ENCODE data around the gene GJD4. TPM values are rescaled to one million over a fixed set of nuclear protein-coding genes. Genes with fewer than 3 reads are reported as not detected.

The GJD4 gene
- total RNA-seq, 1 donor from 2014 or later: not detected

GRCh38 chr10:35568483-35569015, 36.6 kb upstream of the GJD4 start:
- Mint-ChIP-seq H3K9me3 (no peaks in the 10 kb centered on the region), H3K27ac (ENCODE audit: unreplicated experiment) (no peak overlapping the region), H3K36me3 (ENCODE audit: low read depth) (peaks cover 7% of the 10 kb centered on the region), H3K4me1 (no peaks in the 10 kb centered on the region), H3K27me3 (ENCODE audit: low read depth) (no peaks in the 10 kb centered on the region), H3K4me3 (no peak overlapping the region)
- no peak for DNase-seq (ENCODE audit: low read depth, low spot score)
- no peak for TF ChIP-seq CTCF (conservative IDR thresholded peaks at IDR 0.05)

GRCh38 chr10:35569111-35569707, 35.9 kb upstream of the GJD4 start:
- no peak for TF ChIP-seq CTCF (conservative IDR thresholded peaks at IDR 0.05)
- no peak for DNase-seq (ENCODE audit: low read depth, low spot score)
- Mint-ChIP-seq H3K27ac (ENCODE audit: unreplicated experiment) (peak overlapping the region; percentile 75), H3K36me3 (ENCODE audit: low read depth) (peaks cover 9% of the 10 kb centered on the region), H3K4me1 (no peaks in the 10 kb centered on the region), H3K4me3 (no peak overlapping the region), H3K9me3 (no peaks in the 10 kb centered on the region), H3K27me3 (ENCODE audit: low read depth) (no peaks in the 10 kb centered on the region)

GRCh38 chr10:35569836-35570235, 35.3 kb upstream of the GJD4 start:
- H3K4me3 Mint-ChIP-seq: no peak overlapping the region
- peaks cover 9% of the 10 kb centered on the region for H3K36me3 Mint-ChIP-seq (ENCODE audit: low read depth)
- DNase-seq (ENCODE audit: low read depth, low spot score): no peak
- TF ChIP-seq CTCF (conservative IDR thresholded peaks at IDR 0.05): no peak
- H3K27me3 Mint-ChIP-seq (ENCODE audit: low read depth): no peaks in the 10 kb centered on the region
- H3K4me1 Mint-ChIP-seq: no peaks in the 10 kb centered on the region
- H3K9me3 Mint-ChIP-seq: no peaks in the 10 kb centered on the region
- H3K27ac Mint-ChIP-seq (ENCODE audit: unreplicated experiment): no peak overlapping the region

- Mint-ChIP-seq H3K4me3 (no peak overlapping the region), H3K27ac (ENCODE audit: unreplicated experiment) (no peak overlapping the region), H3K9me3 (no peaks in the 10 kb centered on the region), H3K4me1 (no peaks in the 10 kb centered on the region), H3K27me3 (ENCODE audit: low read depth) (no peaks in the 10 kb centered on the region), H3K36me3 (ENCODE audit: low read depth) (peaks cover 11% of the 10 kb centered on the region)
- DNase-seq (ENCODE audit: low read depth, low spot score): no peak
- no peak for TF ChIP-seq CTCF (conservative IDR thresholded peaks at IDR 0.05)
Observed at GRCh38 chr10:35570397-35570796, 34.7 kb upstream of the GJD4 start.

- Mint-ChIP-seq H3K27me3 (ENCODE audit: low read depth) (no peaks in the 10 kb centered on the region), H3K9me3 (no peaks in the 10 kb centered on the region), H3K4me3 (no peak overlapping the region), H3K27ac (ENCODE audit: unreplicated experiment) (no peak overlapping the region), H3K36me3 (ENCODE audit: low read depth) (peaks cover 17% of the 10 kb centered on the region), H3K4me1 (no peaks in the 10 kb centered on the region)
- no peak for DNase-seq (ENCODE audit: low read depth, low spot score)
- no peak for TF ChIP-seq CTCF (conservative IDR thresholded peaks at IDR 0.05)
Observed at GRCh38 chr10:35572583-35572982, 32.6 kb upstream of the GJD4 start.
